HEK293T (cell line): ENCODE measurements around the gene ZSWIM5.

Source experiments
- ARNT ChIP-seq: fragments of 450-650 bp; IDR thresholded peaks from 2 replicates; pipeline ENCODE4 v1.6.1; 2017; ENCODE audit warnings: mild to moderate bottlenecking
- BHLHE40 ChIP-seq: fragments of 450-650 bp; IDR thresholded peaks from 2 replicates; pipeline ENCODE4 v1.6.1; 2016; ENCODE audit warnings: mild to moderate bottlenecking, moderate library complexity, borderline replicate concordance
- CTBP1 ChIP-seq: fragments of 450-650 bp; IDR thresholded peaks from 2 replicates; pipeline ENCODE4 v1.6.1; 2016; ENCODE audit warnings: borderline replicate concordance
- ELF4 ChIP-seq: fragments of 450-650 bp; IDR thresholded peaks from 2 replicates; pipeline ENCODE4 v1.6.1; 2017; ENCODE audit warnings: antibody characterized with exemption
- FOXK2 ChIP-seq: fragments of 450-650 bp; IDR thresholded peaks from 2 replicates; pipeline ENCODE4 v1.6.1; 2016; ENCODE audit warnings: mild to moderate bottlenecking
- FOXM1 ChIP-seq: fragments of 450-650 bp; IDR thresholded peaks from 2 replicates; pipeline ENCODE4 v1.6.1; 2017; ENCODE audit warnings: mild to moderate bottlenecking, borderline replicate concordance
- HDGF ChIP-seq: fragments of 450-650 bp; IDR thresholded peaks from 2 replicates; pipeline ENCODE4 v1.6.1; 2017; ENCODE audit warnings: antibody characterized with exemption, borderline replicate concordance
- L3MBTL2 ChIP-seq: fragments of 450-650 bp; conservative IDR thresholded peaks from 2 replicates; pipeline ENCODE4 v1.6.1; 2016; ENCODE audit warnings: mild to moderate bottlenecking
- SP1 ChIP-seq: fragments of 450-650 bp; IDR thresholded peaks from 2 replicates; pipeline ENCODE4 v1.6.1; 2017
- SUZ12 ChIP-seq: fragments of 450-650 bp; IDR thresholded peaks from 2 replicates; pipeline ENCODE4 v1.6.1; 2016; ENCODE audit warnings: mild to moderate bottlenecking
- TARDBP ChIP-seq: fragments of 450-650 bp; IDR thresholded peaks from 2 replicates; pipeline ENCODE4 v1.6.1; 2016
- ZNF384 ChIP-seq: fragments of 450-650 bp; IDR thresholded peaks from 2 replicates; pipeline ENCODE4 v1.6.1; 2016
- TF ChIP-seq, protein P1 (sequence below): fragments of 450-650 bp; IDR thresholded peaks from 2 replicates; pipeline ENCODE4 v1.6.1; 2016

DNA sequence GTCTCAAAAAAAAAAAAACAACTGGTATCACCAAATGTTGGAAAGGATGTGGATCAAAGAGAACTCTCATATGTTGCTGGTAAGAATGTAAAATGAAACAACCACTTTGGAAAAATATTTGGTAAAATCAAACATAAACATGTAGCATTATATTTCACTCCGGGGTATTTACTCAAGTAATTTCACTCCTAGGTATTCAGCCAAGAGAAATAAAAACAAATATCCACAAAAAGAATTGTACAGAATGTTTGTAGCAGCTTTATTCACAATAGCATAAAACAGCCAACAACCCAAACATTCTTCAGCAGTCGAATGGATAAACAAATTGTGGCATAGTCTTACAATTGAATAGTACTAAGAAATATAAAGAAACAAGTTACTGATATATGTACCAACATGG lies 32.4 kb upstream of the ZSWIM5 start:
- TF ChIP-seq CTBP1 = no peak
- no peak for TF ChIP-seq ZNF384
- TF ChIP-seq BHLHE40 = no peak
- no peak for TF ChIP-seq SUZ12
- no peak for TF ChIP-seq FOXM1
- no peak for TF ChIP-seq HDGF
- no peak for TF ChIP-seq FOXK2
- TF ChIP-seq ELF4 = no peak
- TF ChIP-seq TARDBP = no peak
- no peak for TF ChIP-seq SP1
- TF ChIP-seq ARNT = no peak
- no peak for TF ChIP-seq L3MBTL2
- TF ChIP-seq, protein P1, sequence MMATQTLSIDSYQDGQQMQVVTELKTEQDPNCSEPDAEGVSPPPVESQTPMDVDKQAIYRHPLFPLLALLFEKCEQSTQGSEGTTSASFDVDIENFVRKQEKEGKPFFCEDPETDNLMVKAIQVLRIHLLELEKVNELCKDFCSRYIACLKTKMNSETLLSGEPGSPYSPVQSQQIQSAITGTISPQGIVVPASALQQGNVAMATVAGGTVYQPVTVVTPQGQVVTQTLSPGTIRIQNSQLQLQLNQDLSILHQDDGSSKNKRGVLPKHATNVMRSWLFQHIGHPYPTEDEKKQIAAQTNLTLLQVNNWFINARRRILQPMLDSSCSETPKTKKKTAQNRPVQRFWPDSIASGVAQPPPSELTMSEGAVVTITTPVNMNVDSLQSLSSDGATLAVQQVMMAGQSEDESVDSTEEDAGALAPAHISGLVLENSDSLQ = no peak
